Measurements from ENCODE around the gene JPH3.

JPH3 gene

GRCh38 chr16:87684106-87684677 lies 81.9 kb downstream of the JPH3 start:
- DNase-seq: no peak

- no peak for DNase-seq
Observed at GRCh38 chr16:87684711-87685404, 82.5 kb downstream of the JPH3 start.

GRCh38 chr16:87685405-87685755 lies 83.1 kb downstream of the JPH3 start:
- no peak for DNase-seq

- DNase-seq: no peak
Observed at GRCh38 chr16:87685766-87686165, 83.5 kb downstream of the JPH3 start.

GRCh38 chr16:87686697-87687096 lies 84.4 kb downstream of the JPH3 start:
- DNase-seq: no peak

GRCh38 chr16:87687126-87687910 lies 85.0 kb downstream of the JPH3 start:
- no peak for DNase-seq

- DNase-seq: no peak
Observed at GRCh38 chr16:87687998-87688529, 85.8 kb downstream of the JPH3 start.

- DNase-seq: no peak
Observed at GRCh38 chr16:87688876-87689815, 86.8 kb downstream of the JPH3 start.

GRCh38 chr16:87689956-87690465 lies 87.7 kb downstream of the JPH3 start:
- no peak for DNase-seq

GRCh38 chr16:87690911-87691685 lies 88.8 kb downstream of the JPH3 start:
- DNase-seq: no peak

GRCh38 chr16:87691686-87692079 lies 89.4 kb downstream of the JPH3 start:
- DNase-seq: no peak

GRCh38 chr16:87692176-87692575 lies 89.9 kb downstream of the JPH3 start:
- no peak for DNase-seq

GRCh38 chr16:87692756-87693155 lies 90.4 kb downstream of the JPH3 start:
- no peak for DNase-seq

GRCh38 chr16:87693827-87694226 lies 91.5 kb downstream of the JPH3 start:
- DNase-seq: no peak

- no peak for DNase-seq
Observed at GRCh38 chr16:87694441-87695125, 92.3 kb downstream of the JPH3 start.

GRCh38 chr16:87695534-87695933 lies 93.2 kb downstream of the JPH3 start:
- DNase-seq: no peak

GRCh38 chr16:87696726-87697125 lies 94.4 kb downstream of the JPH3 start:
- no peak for DNase-seq

GRCh38 chr16:87697256-87697655 lies 94.9 kb downstream of the JPH3 start:
- no peak for DNase-seq

GRCh38 chr16:87697792-87698191 lies 95.5 kb downstream of the JPH3 start:
- no peak for DNase-seq

- DNase-seq: no peak
Observed at GRCh38 chr16:87698241-87698640, 95.9 kb downstream of the JPH3 start.

GRCh38 chr16:87698676-87699199 lies 96.4 kb downstream of the JPH3 start:
- no peak for DNase-seq
